IMR-90 (cell line): Measurements from ENCODE around the gene SEL1L. TPM values are rescaled to one million over a fixed set of nuclear protein-coding genes. Genes with fewer than 3 reads are reported as not detected.

Experiments
- ATAC-seq: fragments of 200-7000 bp; cut with Tn5 transposase; 2 replicates; pipeline ENCODE4 v1.9.1; 2020; ENCODE audit warnings: low read depth, mild to moderate bottlenecking, moderate library complexity
- BruUV-seq: library from RNA; stranded (reverse); fragments of 400-500 nt; replicated peaks from 2 replicates; lab custom pipeline; 2021; lab: Mats Ljungman, UMichigan
- CTCF ChIA-PET: fragments of 300-600 bp; formaldehyde crosslinking; extraction: SDS; loops from one replicate; lab custom pipeline; 2021; ENCODE audit warnings: antibody characterized with exemption; lab: Yijun Ruan, JAX
- POLR2A ChIA-PET: fragments of 300-600 bp; sonication (Branson Sonifier 250); formaldehyde crosslinking; loops from one replicate; lab custom pipeline; 2022; ENCODE audit warnings: antibody characterized with exemption; ENCODE audit not compliant: unreplicated experiment; lab: Charles Lee
- DNase-seq: peaks from one replicate; pipeline ENCODE4 v3.0.0; 2013
- H2AFZ ChIP-seq: replicated peaks from 2 replicates; pipeline ENCODE3; 2013; ENCODE audit warnings: low read length, mild to moderate bottlenecking; ENCODE audit not compliant: poor library complexity
- H2AK5ac ChIP-seq: 2 replicates; pipeline ENCODE4 v1.6.1; 2013; ENCODE audit warnings: low read depth, low read length, inconsistent platforms
- H2AK9ac ChIP-seq: replicated peaks from 2 replicates; pipeline ENCODE3; 2013; ENCODE audit warnings: mild to moderate bottlenecking, low read depth, low read length, moderate library complexity; ENCODE audit not compliant: poor library complexity
- H2BK120ac ChIP-seq: 2 replicates; pipeline ENCODE4 v1.6.1; 2013; ENCODE audit warnings: low read depth, low read length, inconsistent platforms
- H2BK15ac ChIP-seq: 3 replicates; pipeline ENCODE4 v1.6.1; 2013; ENCODE audit warnings: low read depth, low read length, inconsistent platforms
- H2BK20ac ChIP-seq: 2 replicates; pipeline ENCODE4 v1.6.1; 2013; ENCODE audit warnings: low read depth, mild to moderate bottlenecking, inconsistent platforms, low read length, moderate library complexity
- H2BK5ac ChIP-seq: 2 replicates; pipeline ENCODE4 v1.6.1; 2013; ENCODE audit warnings: mild to moderate bottlenecking, low read depth, low read length, inconsistent platforms; ENCODE audit not compliant: poor library complexity, severe bottlenecking
- H3K14ac ChIP-seq: replicated peaks from 2 replicates; pipeline ENCODE4 v1.6.1; 2013; ENCODE audit warnings: low read depth, low read length, inconsistent platforms
- H3K18ac ChIP-seq: 2 replicates; pipeline ENCODE4 v1.6.1; 2013; ENCODE audit warnings: low read depth, low read length, control low read depth
- H3K23ac ChIP-seq: 2 replicates; pipeline ENCODE4 v1.6.1; 2013; ENCODE audit warnings: low read depth, low read length, inconsistent platforms
- H3K27ac ChIP-seq: 2 replicates; pipeline ENCODE4 v1.5.1; 2013; ENCODE audit warnings: mild to moderate bottlenecking, control low read depth, low read length; ENCODE audit not compliant: insufficient read depth
- H3K27me3 ChIP-seq: 2 replicates; pipeline ENCODE4 v1.6.1; 2013; ENCODE audit warnings: low read length; ENCODE audit not compliant: control insufficient read depth, insufficient read depth
- H3K36me3 ChIP-seq: 2 replicates; pipeline ENCODE4 v1.6.1; 2013; ENCODE audit warnings: low read length, mixed read lengths; ENCODE audit not compliant: control insufficient read depth, insufficient read depth
- H3K4ac ChIP-seq: 2 replicates; pipeline ENCODE4 v1.6.1; 2013; ENCODE audit warnings: low read depth, low read length, inconsistent platforms
- H3K4me1 ChIP-seq: 2 replicates; pipeline ENCODE4 v1.6.1; 2013; ENCODE audit warnings: low read length, mixed read lengths; ENCODE audit not compliant: control insufficient read depth, insufficient read depth
- H3K4me2 ChIP-seq: 2 replicates; pipeline ENCODE4 v1.6.1; 2013; ENCODE audit warnings: low read depth, mild to moderate bottlenecking, control low read depth, low read length, moderate library complexity
- H3K4me3 ChIP-seq: 2 replicates; pipeline ENCODE4 v1.5.1; 2013; ENCODE audit warnings: low read depth, mild to moderate bottlenecking, control low read depth, low read length, moderate library complexity; ENCODE audit not compliant: insufficient read depth
- H3K56ac ChIP-seq: 2 replicates; pipeline ENCODE4 v1.6.1; 2013; ENCODE audit warnings: low read length, inconsistent platforms; ENCODE audit not compliant: insufficient read depth; ENCODE audit errors: extremely low read depth
- H3K79me1 ChIP-seq, 2 experiments: 2 replicates each; pipeline ENCODE4 v1.6.1; 2013; ENCODE audit warnings: low read length in 2 of 2, inconsistent platforms in 1 of 2, low read depth in 1 of 2
- H3K9ac ChIP-seq: 2 replicates; pipeline ENCODE4 v1.6.1; 2013; ENCODE audit warnings: low read depth, low read length, control low read depth
- H3K9me1 ChIP-seq: 2 replicates; pipeline ENCODE4 v1.6.1; 2013; ENCODE audit warnings: low read length, inconsistent platforms; ENCODE audit not compliant: insufficient read depth
- H3K9me3 ChIP-seq: 2 replicates; pipeline ENCODE4 v1.6.1; 2013; ENCODE audit warnings: low read length; ENCODE audit not compliant: control insufficient read depth, insufficient read depth
- H4K20me1 ChIP-seq: 2 replicates; pipeline ENCODE4 v1.6.1; 2013; ENCODE audit warnings: low read length, inconsistent platforms; ENCODE audit not compliant: insufficient read depth
- H4K5ac ChIP-seq: 2 replicates; pipeline ENCODE4 v1.6.1; 2013; ENCODE audit warnings: mild to moderate bottlenecking, low read depth, low read length, control low read depth
- H4K8ac ChIP-seq, 2 experiments: 2 replicates each; pipeline ENCODE4 v1.6.1; 2013; ENCODE audit warnings: low read depth in 2 of 2, low read length in 2 of 2, control low read depth in 1 of 2, inconsistent platforms in 1 of 2
- H4K91ac ChIP-seq: 2 replicates; pipeline ENCODE4 v1.6.1; 2013; ENCODE audit warnings: low read depth, low read length, inconsistent platforms; ENCODE audit not compliant: insufficient read depth
- BHLHE40 ChIP-seq: fragments of 150-350 bp; IDR thresholded peaks from 2 replicates; pipeline ENCODE4 v1.6.1; 2016; ENCODE audit warnings: mild to moderate bottlenecking, low read depth, low read length
- CEBPB ChIP-seq: IDR thresholded peaks from 2 replicates; pipeline ENCODE4 v1.6.1; 2012; ENCODE audit warnings: low read depth, low read length, improper control_type of control experiment
- FOS ChIP-seq: fragments of 150-350 bp; IDR thresholded peaks from 2 replicates; pipeline ENCODE4 v1.6.1; 2016; ENCODE audit warnings: low read depth, low read length
- MAFK ChIP-seq: IDR thresholded peaks from 2 replicates; pipeline ENCODE4 v1.6.1; 2012; ENCODE audit warnings: low read depth, low read length, improper control_type of control experiment
- MXI1 ChIP-seq: IDR thresholded peaks from 2 replicates; pipeline ENCODE4 v1.6.1; 2012; ENCODE audit warnings: low read depth, mild to moderate bottlenecking, low read length, moderate library complexity, borderline replicate concordance
- POLR2A ChIP-seq: IDR thresholded peaks from 2 replicates; pipeline ENCODE4 v1.6.1; 2012; ENCODE audit warnings: mild to moderate bottlenecking, low read depth, low read length
- RAD21 ChIP-seq: IDR thresholded peaks from 2 replicates; pipeline ENCODE4 v1.6.1; 2012; ENCODE audit warnings: low read length, improper control_type of control experiment
- RCOR1 ChIP-seq: IDR thresholded peaks from 2 replicates; pipeline ENCODE4 v1.6.1; 2012; ENCODE audit warnings: mild to moderate bottlenecking, low read length, improper control_type of control experiment; ENCODE audit not compliant: insufficient replicate concordance
- RFX5 ChIP-seq: IDR thresholded peaks from 2 replicates; pipeline ENCODE4 v1.8.0; 2012; ENCODE audit warnings: low read depth, mild to moderate bottlenecking, low read length, moderate library complexity
- SMC3 ChIP-seq: fragments of 150-350 bp; IDR thresholded peaks from 2 replicates; pipeline ENCODE4 v1.6.1; 2016; ENCODE audit warnings: low read depth, mild to moderate bottlenecking, antibody characterized with exemption, low read length, moderate library complexity
- WGBS, 2 experiments: methylation state at CpG; one replicate each; pipeline versions ENCODE4 v1.1.5 to v1.1.7; 2013; ENCODE audit warnings: missing lambda C conversion rate in 2 of 2; ENCODE audit not compliant: insufficient read length in 1 of 2; ENCODE audit errors: extremely low coverage in 2 of 2; 5-methylcytosine and 5-hydroxymethylcytosine counted together
- dilution Hi-C: fragments of 300-500 bp; cut with HindIII; formaldehyde crosslinking; loops from one replicate; pipeline ENCODE4 v1.14.3; 2018; ENCODE audit warnings: low sequenced_read_pairs; ENCODE audit not compliant: unreplicated experiment
- in situ Hi-C: fragments of 300-500 bp; cut with MboI; formaldehyde crosslinking; loops from 3 replicates; pipeline ENCODE4 v1.14.3; 2019; ENCODE audit warnings: low sequenced_read_pairs, inconsistent platforms, mixed read lengths
- intact Hi-C: fragments of 100-400 bp; cut with micrococcal nuclease; formaldehyde crosslinking; loops from 2 replicates; pipeline ENCODE4 v1.10.0; 2022
- polyA plus RNA-seq, 3 experiments: library from polyadenylated mRNA; depleted of rRNA; stranded (reverse); fragments of >200 nt; gene quantifications; 2 replicates each; pipeline ENCODE4 v1.2.3, GENCODE V29; 2012; ENCODE audit warnings: low replicate concordance in 1 of 3
- total RNA-seq: library from RNA; depleted of rRNA; stranded (reverse); fragments of >200 nt; gene quantifications from 2 replicates; pipeline ENCODE4 v1.2.3, GENCODE V29; 2012
- TF ChIP-seq, protein P1 (sequence below): conservative IDR thresholded peaks from 2 replicates; pipeline ENCODE4 v1.5.1; 2012; ENCODE audit warnings: mild to moderate bottlenecking, low read depth, low read length, improper control_type of control experiment
- TF ChIP-seq, protein P2 (sequence below): fragments of 150-350 bp; IDR thresholded peaks from 2 replicates; pipeline ENCODE4 v1.6.1; 2017; ENCODE audit warnings: mild to moderate bottlenecking, antibody characterized with exemption, low read length, low read depth

The SEL1L gene
- total and polyA plus RNA-seq, 2 of the 4 experiments (the other 2 are of a cell fraction) = 21.0 to 62.4 TPM

DNA sequence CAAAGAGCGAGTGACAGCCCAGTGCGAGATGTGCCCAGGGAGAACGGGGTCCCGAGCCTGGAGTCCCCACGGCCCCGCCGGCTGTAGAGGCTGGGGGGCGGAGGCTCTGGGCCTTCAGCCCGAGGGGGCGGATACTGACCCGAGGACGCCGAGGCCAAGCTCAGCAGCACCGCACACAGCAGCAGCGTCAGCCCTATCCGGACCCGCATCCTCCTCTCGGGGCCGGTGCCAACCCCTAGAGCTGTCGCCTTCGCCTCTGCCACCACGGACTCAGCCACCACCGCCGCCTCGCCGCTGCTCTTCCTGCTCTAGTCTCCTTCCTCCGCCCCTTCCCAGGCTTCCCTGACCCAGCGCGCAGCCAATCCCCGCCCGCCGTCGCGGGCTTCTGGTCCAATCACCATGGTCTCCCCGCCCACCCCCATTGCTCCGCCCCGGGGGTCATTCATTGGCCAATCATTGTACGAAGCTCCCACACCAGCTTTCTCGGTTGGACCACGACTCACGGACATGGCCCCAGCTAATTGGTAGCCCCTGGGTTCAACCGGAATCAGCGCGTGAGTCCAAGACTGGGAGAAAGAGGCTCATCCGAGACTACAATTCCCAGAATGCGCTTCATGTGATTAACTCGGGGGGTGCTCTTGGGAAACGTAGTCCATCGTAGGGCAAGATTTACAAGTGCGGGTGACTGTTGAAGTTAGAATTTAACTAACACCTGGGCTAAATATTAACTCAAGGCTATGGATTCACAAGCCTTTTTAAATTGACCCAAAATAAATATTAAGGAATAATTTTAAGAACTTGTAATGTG, at the start of gene SEL1L (continued):
- no peak for TF ChIP-seq RCOR1
- TF ChIP-seq, protein P1, sequence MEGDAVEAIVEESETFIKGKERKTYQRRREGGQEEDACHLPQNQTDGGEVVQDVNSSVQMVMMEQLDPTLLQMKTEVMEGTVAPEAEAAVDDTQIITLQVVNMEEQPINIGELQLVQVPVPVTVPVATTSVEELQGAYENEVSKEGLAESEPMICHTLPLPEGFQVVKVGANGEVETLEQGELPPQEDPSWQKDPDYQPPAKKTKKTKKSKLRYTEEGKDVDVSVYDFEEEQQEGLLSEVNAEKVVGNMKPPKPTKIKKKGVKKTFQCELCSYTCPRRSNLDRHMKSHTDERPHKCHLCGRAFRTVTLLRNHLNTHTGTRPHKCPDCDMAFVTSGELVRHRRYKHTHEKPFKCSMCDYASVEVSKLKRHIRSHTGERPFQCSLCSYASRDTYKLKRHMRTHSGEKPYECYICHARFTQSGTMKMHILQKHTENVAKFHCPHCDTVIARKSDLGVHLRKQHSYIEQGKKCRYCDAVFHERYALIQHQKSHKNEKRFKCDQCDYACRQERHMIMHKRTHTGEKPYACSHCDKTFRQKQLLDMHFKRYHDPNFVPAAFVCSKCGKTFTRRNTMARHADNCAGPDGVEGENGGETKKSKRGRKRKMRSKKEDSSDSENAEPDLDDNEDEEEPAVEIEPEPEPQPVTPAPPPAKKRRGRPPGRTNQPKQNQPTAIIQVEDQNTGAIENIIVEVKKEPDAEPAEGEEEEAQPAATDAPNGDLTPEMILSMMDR = no peak

DNA sequence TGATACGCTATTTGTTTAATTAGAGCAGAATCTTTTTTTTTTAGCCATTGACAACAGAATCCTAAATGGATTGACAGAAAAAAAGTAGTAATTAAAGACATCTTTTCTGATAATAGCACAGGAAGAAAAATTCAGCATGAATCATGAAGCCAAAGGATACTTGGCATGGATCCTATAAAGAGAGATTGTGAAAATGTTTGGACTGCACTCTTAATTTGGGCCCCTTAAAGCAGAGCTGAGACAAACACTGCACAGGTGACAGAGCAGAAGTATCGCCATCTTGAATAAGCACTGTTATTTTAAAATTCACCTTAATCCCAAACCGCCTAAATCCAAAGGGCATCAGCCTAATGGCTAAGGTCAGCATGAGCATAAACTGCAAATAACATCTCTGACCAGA, 48.8 kb upstream of the SEL1L start:
- 82% methylated on average over 2 of the region's 3 CpGs; no CpG with 5 or more reads in 1 of the 2 experiments for WGBS, 2 experiments
- Histone ChIP-seq H3K9me3 (peaks cover 9% of the 10 kb centered on the region; the same call in 1 of the 2 replicates), H3K23ac (no peak overlapping the region), H3K27ac (no peak overlapping the region), H3K9me1 (no peaks in the 10 kb centered on the region), H3K4me2 (no peak overlapping the region), H2AFZ (no peak overlapping the region), H2BK20ac (no peak overlapping the region), H2BK15ac (no peak overlapping the region), H3K79me1 (no peaks in the 10 kb centered on the region), H3K9ac (no peak overlapping the region), H3K4me3 (no peak overlapping the region), H3K27me3 (no peaks in the 10 kb centered on the region), H3K14ac (no peak overlapping the region), H4K8ac (no peak overlapping the region), H3K56ac (no peak overlapping the region), H2BK120ac (no peak overlapping the region), H4K20me1 (no peaks in the 10 kb centered on the region), H2AK9ac (no peak overlapping the region), H4K5ac (no peak overlapping the region), H4K91ac (no peak overlapping the region), H3K18ac (no peak overlapping the region), H3K4me1 (no peaks in the 10 kb centered on the region), H3K36me3 (no peaks in the 10 kb centered on the region), H2BK5ac (no peak overlapping the region), H2AK5ac (no peak overlapping the region), H3K4ac (no peak overlapping the region)
- no TSS peak for BruUV-seq
- in situ Hi-C loops = no loop called here
- ChIA-PET CTCF (no interaction called here), POLR2A (no interaction called here)
- intact Hi-C loops = no loop called here
- no peak for ATAC-seq
- DNase-seq = no peak
- dilution Hi-C loops = no loop called here
- TF ChIP-seq MXI1 (no peak), RFX5 (no peak), BHLHE40 (no peak), RCOR1 (no peak), POLR2A (no peak), RAD21 (no peak), SMC3 (no peak), FOS (no peak), CEBPB (no peak), MAFK (no peak)
- TF ChIP-seq, protein P2, sequence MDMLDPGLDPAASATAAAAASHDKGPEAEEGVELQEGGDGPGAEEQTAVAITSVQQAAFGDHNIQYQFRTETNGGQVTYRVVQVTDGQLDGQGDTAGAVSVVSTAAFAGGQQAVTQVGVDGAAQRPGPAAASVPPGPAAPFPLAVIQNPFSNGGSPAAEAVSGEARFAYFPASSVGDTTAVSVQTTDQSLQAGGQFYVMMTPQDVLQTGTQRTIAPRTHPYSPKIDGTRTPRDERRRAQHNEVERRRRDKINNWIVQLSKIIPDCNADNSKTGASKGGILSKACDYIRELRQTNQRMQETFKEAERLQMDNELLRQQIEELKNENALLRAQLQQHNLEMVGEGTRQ = no peak
- TF ChIP-seq, protein P1 = no peak
